GM19239 (cell line): Measurements from ENCODE around the gene QRFP.
A peak's percentile ranks its signal among the peaks of the same experiment; 100 is the strongest.

Experiments used
- DNase-seq: peaks from one replicate; pipeline ENCODE4 v3.0.0; 2011; ENCODE audit warnings: low spot score; ENCODE audit not compliant: insufficient read length
- FAIRE-seq: peaks from 2 replicates; lab custom pipeline; 2011; peaks lifted over from hg19 to GRCh38; lab: Jason Lieb, UNC

Gene QRFP

GRCh38 chr9:130878295-130878694 lies 18.3 kb downstream of the QRFP start:
- no peak for DNase-seq
- FAIRE-seq = no peak

DNA sequence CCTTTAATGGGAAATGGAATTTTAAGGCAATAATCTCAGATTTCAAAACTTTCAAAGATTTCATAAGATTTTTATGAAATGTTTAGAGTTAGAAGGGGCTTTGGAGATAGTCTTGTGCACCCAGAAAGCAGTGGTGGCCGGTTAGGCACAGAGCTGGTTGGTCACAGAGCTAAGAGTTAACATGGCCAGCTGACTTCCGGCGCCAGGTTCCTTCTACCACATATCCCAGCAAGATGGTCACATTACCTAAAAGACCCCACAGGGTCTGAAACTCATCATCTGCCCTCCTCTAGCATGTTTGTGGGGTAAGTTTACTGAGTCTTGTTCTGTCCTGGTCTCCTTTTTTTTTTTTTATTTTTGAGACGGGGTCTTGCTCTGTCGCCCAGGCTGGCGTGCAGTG lies 19.3 kb downstream of the QRFP start:
- FAIRE-seq (no peak), DNase-seq (no peak)

DNA sequence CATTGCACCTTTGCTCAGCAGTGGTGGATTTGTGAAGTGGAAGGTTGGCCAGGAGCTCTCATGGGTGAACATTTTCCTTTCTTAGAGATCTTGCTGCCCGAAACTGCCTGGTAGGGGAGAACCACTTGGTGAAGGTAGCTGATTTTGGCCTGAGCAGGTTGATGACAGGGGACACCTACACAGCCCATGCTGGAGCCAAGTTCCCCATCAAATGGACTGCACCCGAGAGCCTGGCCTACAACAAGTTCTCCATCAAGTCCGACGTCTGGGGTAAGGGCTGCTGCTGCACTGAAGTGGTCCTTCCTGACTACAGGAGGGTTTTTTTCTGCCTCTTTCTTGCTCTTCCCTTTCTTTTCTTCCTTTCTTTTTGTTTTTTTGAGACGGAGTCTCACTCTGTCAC lies 21.8 kb downstream of the QRFP start:
- no peak for DNase-seq
- FAIRE-seq = no peak

- DNase-seq (no peak), FAIRE-seq (no peak)
Measured at GRCh38 chr9:130873966-130874365, 22.6 kb downstream of the QRFP start.

DNA sequence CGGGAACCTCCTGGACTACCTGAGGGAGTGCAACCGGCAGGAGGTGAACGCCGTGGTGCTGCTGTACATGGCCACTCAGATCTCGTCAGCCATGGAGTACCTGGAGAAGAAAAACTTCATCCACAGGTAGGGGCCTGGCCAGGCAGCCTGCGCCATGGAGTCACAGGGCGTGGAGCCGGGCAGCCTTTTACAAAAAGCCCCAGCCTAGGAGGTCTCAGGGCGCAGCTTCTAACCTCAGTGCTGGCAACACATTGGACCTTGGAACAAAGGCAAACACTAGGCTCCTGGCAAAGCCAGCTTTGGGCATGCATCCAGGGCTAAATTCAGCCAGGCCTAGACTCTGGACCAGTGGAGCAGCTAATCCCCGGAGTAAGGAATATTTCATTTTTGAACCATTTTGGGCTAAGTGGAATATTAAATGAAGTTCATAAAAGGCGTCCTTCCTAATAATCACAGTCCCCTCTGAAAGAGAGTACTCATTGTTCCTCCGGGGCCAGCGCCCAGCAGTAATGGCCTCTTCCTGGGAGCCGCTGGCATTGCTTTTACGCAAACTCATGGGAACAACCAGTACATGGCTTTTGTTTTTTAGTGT lies 23.6 kb downstream of the QRFP start:
- FAIRE-seq (no peak), DNase-seq (no peak)

DNA sequence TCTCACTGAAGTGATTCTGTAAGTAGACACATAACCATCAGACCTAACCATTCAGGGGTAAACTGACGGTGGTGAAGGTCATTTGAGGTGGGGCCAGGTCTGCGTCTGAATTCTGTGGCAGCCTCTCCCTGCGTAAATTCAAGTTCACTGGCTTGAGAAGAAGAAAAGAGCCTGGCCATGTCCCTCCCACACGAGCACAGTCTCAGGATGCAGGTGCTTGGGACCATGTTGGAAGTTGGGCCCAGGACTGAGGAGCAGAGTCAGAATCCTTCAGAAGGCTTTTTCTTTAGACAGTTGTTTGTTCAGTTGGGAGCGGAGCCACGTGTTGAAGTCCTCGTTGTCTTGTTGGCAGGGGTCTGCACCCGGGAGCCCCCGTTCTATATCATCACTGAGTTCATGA lies 24.1 kb downstream of the QRFP start:
- FAIRE-seq (no peak), DNase-seq (no peak)

DNA sequence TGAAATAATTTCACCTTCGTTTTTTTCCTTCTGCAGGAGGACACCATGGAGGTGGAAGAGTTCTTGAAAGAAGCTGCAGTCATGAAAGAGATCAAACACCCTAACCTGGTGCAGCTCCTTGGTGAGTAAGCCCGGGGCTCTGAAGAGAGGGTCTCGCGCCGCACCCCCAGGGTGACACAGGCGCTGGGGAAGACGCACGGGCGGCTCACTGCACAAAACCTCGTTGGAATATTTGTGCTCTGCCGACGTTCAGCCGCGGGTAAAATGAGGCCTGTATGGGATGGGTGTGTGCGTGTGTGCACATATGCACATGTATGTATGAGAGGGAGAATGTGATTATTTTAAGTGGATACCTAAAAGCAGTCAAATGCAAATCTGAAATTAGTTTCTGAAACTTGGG lies 24.5 kb downstream of the QRFP start:
- DNase-seq (no peak), FAIRE-seq (no peak)

- no peak for FAIRE-seq
- DNase-seq = no peak
Measured at GRCh38 chr9:130871395-130872062, 25.1 kb downstream of the QRFP start.

DNA sequence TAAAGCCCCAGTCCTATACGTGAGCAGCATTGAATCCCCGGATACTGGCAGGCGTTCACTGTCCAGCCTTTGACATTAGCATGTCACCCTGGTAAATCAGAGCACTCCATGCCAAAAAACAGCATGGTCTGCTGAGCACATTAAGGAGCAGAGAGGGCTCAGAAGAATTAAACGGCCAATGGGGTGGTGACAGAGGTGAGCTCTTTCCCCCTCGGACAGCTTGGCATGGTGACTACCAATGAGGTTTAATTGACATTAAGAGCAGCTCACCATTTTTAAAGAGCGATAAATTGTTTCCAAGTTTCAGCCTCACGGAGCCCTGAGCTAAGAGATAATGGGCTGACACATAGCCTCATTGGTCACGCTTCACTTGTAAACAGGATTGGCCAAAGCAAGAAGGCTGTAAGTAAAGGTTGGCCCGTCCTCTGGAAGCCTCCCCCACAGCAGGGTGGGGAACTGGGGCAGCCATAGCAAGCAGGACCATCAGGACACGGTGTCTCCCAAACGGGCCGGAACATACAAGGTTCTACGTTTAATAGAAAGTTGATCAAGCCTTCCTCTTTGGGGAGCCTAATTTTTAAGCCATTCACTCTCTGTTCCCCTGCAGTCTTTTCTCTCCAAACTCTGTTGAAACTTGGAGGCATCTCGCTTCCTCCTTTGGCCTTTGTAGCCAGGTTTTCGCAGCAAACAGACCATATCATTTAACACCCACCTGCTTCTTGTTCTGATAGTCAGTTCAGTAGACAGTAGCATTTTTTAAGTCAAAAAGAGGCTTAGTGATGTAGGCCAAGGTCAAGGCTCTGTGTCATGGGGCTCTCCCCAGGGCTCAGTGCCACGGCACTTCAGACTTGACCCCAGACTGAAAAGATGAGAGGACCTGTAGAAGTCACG lies 25.9 kb downstream of the QRFP start:
- FAIRE-seq = peak; percentile 56

GRCh38 chr9:130869250-130869649 lies 27.4 kb downstream of the QRFP start:
- no peak for FAIRE-seq

More for the DNA sequence above, 25.9 kb downstream of the QRFP start:
- peak; percentile 36 for DNase-seq

DNA sequence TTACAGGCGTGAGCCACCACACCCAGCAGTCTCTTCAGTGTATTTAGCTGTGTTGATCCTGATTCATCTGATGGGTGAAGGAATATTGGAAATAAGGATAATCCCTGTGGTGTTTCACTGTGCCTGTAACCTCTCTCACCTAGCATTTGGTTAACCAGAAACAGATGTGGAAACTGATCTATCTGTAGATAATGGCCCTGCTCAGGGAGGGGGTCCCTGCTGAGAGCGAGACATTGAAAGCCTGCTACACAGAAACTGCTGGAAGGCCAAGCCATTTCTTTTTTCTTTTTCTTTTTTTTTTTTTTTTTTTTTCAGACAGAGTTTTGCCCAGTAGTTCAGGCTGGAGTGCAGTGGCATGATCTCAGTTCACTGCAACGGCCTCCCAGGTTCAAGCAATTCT lies 28.4 kb downstream of the QRFP start:
- DNase-seq = no peak
- no peak for FAIRE-seq

More at GRCh38 chr9:130869250-130869649, 27.4 kb downstream of the QRFP start:
- no peak for DNase-seq

DNA sequence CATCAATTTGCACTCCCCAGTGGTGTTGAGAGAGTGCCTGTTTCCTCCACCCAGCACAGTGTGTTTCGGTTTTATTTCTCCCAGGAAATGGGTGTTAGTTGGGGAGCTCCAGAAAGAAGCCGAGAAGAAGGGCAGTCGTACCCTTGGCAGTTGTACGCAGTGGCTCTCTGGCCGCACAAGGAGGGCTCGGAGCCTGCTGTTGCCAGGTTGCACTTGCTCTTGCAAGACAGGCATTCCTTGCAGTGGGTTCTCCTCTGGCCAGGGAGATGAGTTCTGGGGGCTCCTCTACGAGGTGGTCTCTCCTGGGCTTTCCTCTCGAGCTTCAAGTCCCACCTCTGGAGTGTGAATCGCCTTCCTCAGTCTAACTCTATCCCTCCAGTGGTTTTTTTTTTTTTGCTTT lies 29.1 kb downstream of the QRFP start:
- no peak for DNase-seq
- no peak for FAIRE-seq

DNA sequence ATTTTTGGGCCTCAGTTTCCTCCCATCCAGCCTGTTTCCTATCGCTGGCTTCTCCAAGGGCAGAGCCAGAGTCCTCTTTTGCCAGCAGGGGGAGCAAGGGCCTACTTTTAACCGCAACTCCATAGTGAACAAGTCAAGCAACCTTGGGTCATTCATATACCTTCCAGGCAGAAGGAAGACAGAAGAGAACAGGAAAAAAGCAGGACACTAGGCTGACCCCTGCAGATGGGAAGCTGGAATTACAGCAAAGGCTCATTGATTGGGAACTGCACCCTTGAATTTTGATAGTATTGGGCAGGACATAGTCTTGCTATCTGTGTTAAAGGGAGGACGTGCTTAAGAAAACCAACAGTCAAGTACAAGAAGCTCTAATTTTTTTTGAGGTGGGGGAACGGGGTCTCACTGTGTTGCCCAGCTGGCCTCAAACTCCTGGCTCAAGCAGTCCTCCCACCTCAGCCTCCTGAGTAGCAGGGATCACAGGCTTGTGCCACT lies 30.1 kb downstream of the QRFP start:
- FAIRE-seq (no peak), DNase-seq (peak; percentile 39)

DNA sequence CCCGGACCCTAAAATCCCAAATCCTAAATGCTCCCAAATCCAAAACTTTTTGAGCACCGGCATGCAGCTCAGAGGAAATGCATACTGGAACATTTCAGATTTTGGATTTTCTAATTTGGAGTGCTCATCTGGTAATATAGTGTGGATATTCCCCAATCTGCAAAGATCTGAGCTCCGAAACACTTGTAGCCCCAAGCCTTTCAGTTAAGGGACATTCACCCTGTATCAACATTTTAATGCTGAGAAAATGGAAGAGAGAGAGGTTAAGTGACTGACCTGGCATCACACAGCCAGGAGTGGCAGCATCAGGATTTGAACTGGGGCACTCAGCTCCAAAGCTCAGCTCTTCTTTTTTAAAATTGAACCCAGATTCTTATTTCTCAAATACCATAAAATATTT lies 30.7 kb downstream of the QRFP start:
- FAIRE-seq (no peak), DNase-seq (no peak)

DNA sequence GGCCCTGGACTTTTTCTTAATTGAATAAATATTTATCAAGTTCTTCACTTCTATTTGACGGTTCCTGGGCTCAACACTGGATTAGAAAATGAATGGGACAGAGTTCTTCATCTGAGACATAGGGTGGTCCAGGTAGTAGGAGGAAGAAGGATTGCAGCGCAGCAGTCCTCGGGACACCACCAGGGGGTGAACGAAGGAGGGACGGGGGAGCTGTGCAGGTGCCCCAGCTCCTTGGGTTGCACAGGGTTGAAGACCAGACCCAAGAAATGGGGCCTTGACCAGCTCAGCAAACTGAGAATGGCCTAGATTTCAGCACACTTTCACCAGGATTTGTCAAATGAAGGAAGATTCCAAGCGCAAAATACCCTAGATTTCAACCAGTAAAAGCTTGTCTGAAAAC lies 32.1 kb downstream of the QRFP start:
- no peak for FAIRE-seq

GRCh38 chr9:130862747-130863146 lies 33.9 kb downstream of the QRFP start:
- FAIRE-seq (no peak), DNase-seq (no peak)

More for the DNA sequence above, 32.1 kb downstream of the QRFP start:
- no peak for DNase-seq

- DNase-seq (no peak), FAIRE-seq (no peak)
Measured at GRCh38 chr9:130862217-130862616, 34.4 kb downstream of the QRFP start.

GRCh38 chr9:130861372-130862180 lies 35.0 kb downstream of the QRFP start:
- no peak for DNase-seq
- FAIRE-seq = no peak

GRCh38 chr9:130860458-130861316 lies 35.9 kb downstream of the QRFP start:
- FAIRE-seq = no peak
- no peak for DNase-seq
